ENCODE measurements around the gene EPHB1.
"Not testable (repeated sequence)": the region's sequence is repeated elsewhere in the genome, so short reads cannot be mapped to it uniquely, and the experiment has no call there.

EPHB1 gene

DNA sequence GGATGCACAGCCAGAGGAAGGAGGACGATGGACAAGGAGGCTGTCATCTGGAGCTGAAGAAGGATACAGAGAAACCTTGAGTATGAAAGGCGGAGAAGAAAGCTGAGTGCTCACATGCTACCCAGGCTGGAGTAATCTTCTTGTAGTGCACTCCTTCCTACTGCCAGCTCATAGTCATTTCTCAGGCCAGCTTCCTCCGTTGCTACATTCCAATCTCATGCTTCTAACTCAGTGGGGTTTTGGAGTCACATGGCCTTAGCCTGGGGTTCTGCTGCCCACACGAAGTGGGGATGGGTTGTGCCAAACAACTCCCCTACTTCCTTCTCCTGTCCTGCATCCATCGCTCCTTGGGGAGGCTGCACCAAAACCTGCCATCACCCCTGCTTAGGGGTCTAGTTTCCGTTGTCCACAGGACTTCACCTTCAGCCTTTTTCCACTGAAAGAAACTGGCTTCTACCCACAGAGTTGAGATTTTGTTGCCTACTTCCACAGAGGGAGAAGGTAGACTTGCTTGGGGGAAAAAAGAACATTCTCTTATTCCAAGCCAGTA lies 239.9 kb downstream of the EPHB1 start:
- no peak overlapping the region for H3K9ac ChIP-seq (ENCODE audit: low read length in 5 of 5)
- peaks cover 0 to 10% (median 5%) of the 10 kb centered on the region in 5 donors for H3K27me3 ChIP-seq (ENCODE audit: control insufficient read depth in 5 of 5, insufficient read depth in 4 of 5, low read length in 5 of 5)
- H3K36me3 ChIP-seq (ENCODE audit: control insufficient read depth in 5 of 5, insufficient read depth in 5 of 5, low read length in 5 of 5), result no peaks in the 10 kb centered on the region
- no peaks in the 10 kb centered on the region for H3K9me3 ChIP-seq (ENCODE audit: control insufficient read depth in 5 of 5, low read length in 5 of 5)
- H3K4me3 ChIP-seq (ENCODE audit: low read depth in 1 of 5, low read length in 5 of 5), result no peak overlapping the region
- no peak overlapping the region for H3K27ac ChIP-seq (ENCODE audit: low read depth, low read length)
- H3K4me1 ChIP-seq (ENCODE audit: control insufficient read depth in 5 of 5, insufficient read depth in 5 of 5, low read length in 5 of 5), result peaks cover 0 to 7% (median 0%) of the 10 kb centered on the region in 5 donors

GRCh38 chr3:135038186-135038585 lies 243.1 kb downstream of the EPHB1 start:
- Histone ChIP-seq H3K9me3 (ENCODE audit: control insufficient read depth in 5 of 5, low read length in 5 of 5) (no peaks in the 10 kb centered on the region), H3K36me3 (ENCODE audit: control insufficient read depth in 5 of 5, insufficient read depth in 5 of 5, low read length in 5 of 5) (no peaks in the 10 kb centered on the region), H3K4me1 (ENCODE audit: control insufficient read depth in 5 of 5, insufficient read depth in 5 of 5, low read length in 5 of 5) (peaks cover 0 to 7% (median 0%) of the 10 kb centered on the region in 5 donors), H3K4me3 (ENCODE audit: low read depth in 1 of 5, low read length in 5 of 5) (no peak overlapping the region), H3K27ac (ENCODE audit: low read depth, low read length) (no peak overlapping the region), H3K27me3 (ENCODE audit: control insufficient read depth in 5 of 5, insufficient read depth in 4 of 5, low read length in 5 of 5) (peaks cover 0 to 5% (median 4%) of the 10 kb centered on the region in 5 donors), H3K9ac (ENCODE audit: low read length in 5 of 5) (no peak overlapping the region)

DNA sequence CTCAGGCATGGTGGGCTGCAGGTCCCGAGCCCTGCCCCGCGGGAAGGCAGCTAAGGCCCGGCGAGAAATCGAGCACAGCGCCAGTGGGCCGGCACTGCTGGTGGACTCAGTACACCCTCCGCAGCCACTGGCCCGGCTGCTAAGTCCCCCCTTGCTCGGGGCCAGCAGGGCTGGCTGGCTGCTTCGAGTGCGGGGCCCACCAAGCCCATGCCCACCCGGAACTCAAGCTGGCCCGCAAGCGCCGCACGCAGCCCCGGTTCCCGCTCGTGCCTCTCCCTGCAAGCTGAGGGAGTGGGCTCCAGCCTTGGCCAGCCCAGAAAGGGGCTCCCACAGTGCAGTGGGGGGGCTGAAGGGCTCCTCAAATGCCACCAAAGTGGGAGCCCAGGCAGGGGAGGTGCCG lies 244.5 kb downstream of the EPHB1 start:
- H3K9me3 ChIP-seq (ENCODE audit: control insufficient read depth in 5 of 5, low read length in 5 of 5); H3K27me3 ChIP-seq (ENCODE audit: control insufficient read depth in 5 of 5, insufficient read depth in 4 of 5, low read length in 5 of 5); H3K4me3 ChIP-seq (ENCODE audit: low read depth in 1 of 5, low read length in 5 of 5); H3K36me3 ChIP-seq (ENCODE audit: control insufficient read depth in 5 of 5, insufficient read depth in 5 of 5, low read length in 5 of 5); H3K27ac ChIP-seq (ENCODE audit: low read depth, low read length); H3K9ac ChIP-seq (ENCODE audit: low read length in 5 of 5); H3K4me1 ChIP-seq (ENCODE audit: control insufficient read depth in 5 of 5, insufficient read depth in 5 of 5, low read length in 5 of 5): not testable (repeated sequence)

DNA sequence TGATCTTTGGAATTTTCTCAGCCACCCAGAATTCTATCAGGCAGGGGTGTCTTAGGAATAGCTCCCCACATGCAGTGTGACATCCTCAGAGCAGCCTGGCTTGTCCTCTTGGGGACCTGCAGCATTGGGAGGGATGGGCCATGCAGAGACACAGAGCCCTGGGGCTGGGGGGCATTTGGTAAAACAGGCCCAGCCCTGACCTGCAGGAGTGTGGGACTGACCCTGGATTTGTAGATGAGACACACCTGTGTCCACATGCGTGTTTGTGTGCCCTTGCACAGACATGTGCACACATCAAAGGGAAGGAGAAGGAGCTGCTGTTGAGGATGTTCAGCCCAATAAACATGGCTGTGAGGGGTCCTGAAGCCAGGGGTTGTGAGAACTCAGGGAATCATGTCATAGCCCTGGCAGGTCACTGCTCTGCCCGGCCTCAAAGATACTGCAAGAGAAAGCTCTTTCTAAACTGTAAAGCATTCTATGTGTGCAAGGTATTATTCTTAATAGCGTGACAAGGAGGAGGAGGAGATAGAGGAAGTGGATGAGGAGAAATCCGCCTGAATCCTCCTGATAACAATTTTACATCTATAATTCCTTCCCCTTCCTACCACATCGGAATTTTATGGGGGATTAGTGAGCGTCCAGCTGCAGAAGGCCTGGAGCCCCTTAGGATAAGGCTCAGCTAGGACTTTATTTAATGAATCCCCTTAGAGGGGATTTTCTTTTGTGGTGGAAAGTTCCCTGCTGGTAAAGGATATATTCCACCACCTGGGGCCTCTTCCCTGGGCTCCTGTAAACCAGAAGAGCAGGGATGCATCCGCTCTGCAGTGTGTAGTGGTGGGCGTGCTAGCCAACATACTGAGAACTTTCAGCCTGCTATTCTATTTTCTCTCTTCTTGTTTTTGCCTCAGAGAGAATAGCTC lies 245.5 kb downstream of the EPHB1 start:
- H3K9ac ChIP-seq (ENCODE audit: low read length in 5 of 5), result no peak overlapping the region
- peaks cover 0 to 7% (median 0%) of the 10 kb centered on the region in 5 donors for H3K4me1 ChIP-seq (ENCODE audit: control insufficient read depth in 5 of 5, insufficient read depth in 5 of 5, low read length in 5 of 5)
- no peak overlapping the region for H3K27ac ChIP-seq (ENCODE audit: low read depth, low read length)
- no peak overlapping the region for H3K4me3 ChIP-seq (ENCODE audit: low read depth in 1 of 5, low read length in 5 of 5)
- H3K27me3 ChIP-seq (ENCODE audit: control insufficient read depth in 5 of 5, insufficient read depth in 4 of 5, low read length in 5 of 5), result no peaks in the 10 kb centered on the region
- no peaks in the 10 kb centered on the region for H3K9me3 ChIP-seq (ENCODE audit: control insufficient read depth in 5 of 5, low read length in 5 of 5)
- H3K36me3 ChIP-seq (ENCODE audit: control insufficient read depth in 5 of 5, insufficient read depth in 5 of 5, low read length in 5 of 5), result no peaks in the 10 kb centered on the region

- no peak overlapping the region for H3K27ac ChIP-seq (ENCODE audit: low read depth, low read length)
- H3K9me3 ChIP-seq (ENCODE audit: control insufficient read depth in 5 of 5, low read length in 5 of 5), result no peaks in the 10 kb centered on the region
- no peak overlapping the region for H3K4me3 ChIP-seq (ENCODE audit: low read depth in 1 of 5, low read length in 5 of 5)
- H3K4me1 ChIP-seq (ENCODE audit: control insufficient read depth in 5 of 5, insufficient read depth in 5 of 5, low read length in 5 of 5), result peaks cover 0 to 7% (median 0%) of the 10 kb centered on the region in 5 donors
- H3K36me3 ChIP-seq (ENCODE audit: control insufficient read depth in 5 of 5, insufficient read depth in 5 of 5, low read length in 5 of 5), result no peaks in the 10 kb centered on the region
- no peak overlapping the region for H3K9ac ChIP-seq (ENCODE audit: low read length in 5 of 5)
- H3K27me3 ChIP-seq (ENCODE audit: control insufficient read depth in 5 of 5, insufficient read depth in 4 of 5, low read length in 5 of 5), result no peaks in the 10 kb centered on the region
Observed at GRCh38 chr3:135041601-135042000, 246.5 kb downstream of the EPHB1 start.

DNA sequence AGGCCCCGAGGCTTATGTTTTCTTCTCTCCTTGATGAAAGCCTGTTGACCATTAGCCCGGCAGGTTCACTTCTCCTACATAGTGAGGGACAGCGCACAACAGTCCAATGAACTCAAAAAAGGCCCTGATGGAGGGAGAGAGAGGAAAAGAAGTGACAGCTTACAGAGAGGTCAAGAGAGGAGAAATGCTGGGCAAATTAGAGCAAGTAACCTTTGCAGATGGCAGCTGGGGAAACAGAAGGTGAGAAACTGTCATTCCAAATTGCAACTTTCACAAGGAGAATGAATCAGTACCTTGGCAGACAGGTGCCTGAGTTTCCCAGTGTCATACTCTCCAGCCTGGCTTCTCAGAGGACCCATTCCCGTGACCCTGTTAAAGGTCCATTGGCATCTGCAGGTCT lies 252.0 kb downstream of the EPHB1 start:
- H3K9ac ChIP-seq (ENCODE audit: low read length in 5 of 5), result no peak overlapping the region
- H3K36me3 ChIP-seq (ENCODE audit: control insufficient read depth in 5 of 5, insufficient read depth in 5 of 5, low read length in 5 of 5), result no peaks in the 10 kb centered on the region
- no peaks in the 10 kb centered on the region for H3K4me1 ChIP-seq (ENCODE audit: control insufficient read depth in 5 of 5, insufficient read depth in 5 of 5, low read length in 5 of 5)
- no peak overlapping the region for H3K4me3 ChIP-seq (ENCODE audit: low read depth in 1 of 5, low read length in 5 of 5)
- H3K9me3 ChIP-seq (ENCODE audit: control insufficient read depth in 5 of 5, low read length in 5 of 5), result peaks cover 0 to 2% (median 0%) of the 10 kb centered on the region in 5 donors
- no peaks in the 10 kb centered on the region for H3K27me3 ChIP-seq (ENCODE audit: control insufficient read depth in 5 of 5, insufficient read depth in 4 of 5, low read length in 5 of 5)
- H3K27ac ChIP-seq (ENCODE audit: low read depth, low read length), result no peak overlapping the region

- Histone ChIP-seq H3K4me1 (ENCODE audit: control insufficient read depth in 5 of 5, insufficient read depth in 5 of 5, low read length in 5 of 5) (no peaks in the 10 kb centered on the region), H3K9me3 (ENCODE audit: control insufficient read depth in 5 of 5, low read length in 5 of 5) (peaks cover 0 to 2% (median 0%) of the 10 kb centered on the region in 5 donors), H3K4me3 (ENCODE audit: low read depth in 1 of 5, low read length in 5 of 5) (no peak overlapping the region), H3K27me3 (ENCODE audit: control insufficient read depth in 5 of 5, insufficient read depth in 4 of 5, low read length in 5 of 5) (no peaks in the 10 kb centered on the region), H3K9ac (ENCODE audit: low read length in 5 of 5) (no peak overlapping the region), H3K36me3 (ENCODE audit: control insufficient read depth in 5 of 5, insufficient read depth in 5 of 5, low read length in 5 of 5) (no peaks in the 10 kb centered on the region), H3K27ac (ENCODE audit: low read depth, low read length) (no peak overlapping the region)
Observed at GRCh38 chr3:135050536-135050935, 255.5 kb downstream of the EPHB1 start.

DNA sequence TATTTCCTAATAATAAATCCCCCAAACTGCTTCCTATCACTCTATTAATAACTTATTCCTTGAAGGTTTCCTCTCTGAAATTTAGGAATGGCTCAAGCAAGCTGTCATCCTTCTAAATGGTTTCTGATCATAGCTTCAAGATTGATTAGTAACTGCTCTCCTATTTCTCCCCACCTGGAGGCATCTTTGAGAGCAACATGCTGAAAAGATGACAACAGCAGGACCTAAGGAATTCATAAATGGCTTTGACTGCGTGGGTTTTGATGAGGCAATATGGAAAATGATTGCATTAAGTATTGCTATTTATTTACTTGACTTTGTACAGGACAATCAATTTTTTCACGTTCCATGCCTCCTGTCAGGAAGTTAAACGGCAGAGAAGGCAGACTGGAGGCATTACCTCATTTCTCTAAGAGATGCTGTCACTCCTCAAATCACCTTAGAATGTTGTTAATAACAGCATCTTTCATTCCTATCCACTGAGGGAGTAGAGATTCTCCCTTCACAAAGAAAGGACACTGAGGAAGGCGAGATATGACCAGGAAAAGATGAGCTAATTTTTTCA lies 256.4 kb downstream of the EPHB1 start:
- H3K4me3 ChIP-seq (ENCODE audit: low read depth in 1 of 5, low read length in 5 of 5), result no peak overlapping the region
- peaks cover 0 to 2% (median 0%) of the 10 kb centered on the region in 5 donors for H3K9me3 ChIP-seq (ENCODE audit: control insufficient read depth in 5 of 5, low read length in 5 of 5)
- no peak overlapping the region for H3K27ac ChIP-seq (ENCODE audit: low read depth, low read length)
- H3K27me3 ChIP-seq (ENCODE audit: control insufficient read depth in 5 of 5, insufficient read depth in 4 of 5, low read length in 5 of 5), result no peaks in the 10 kb centered on the region
- no peaks in the 10 kb centered on the region for H3K4me1 ChIP-seq (ENCODE audit: control insufficient read depth in 5 of 5, insufficient read depth in 5 of 5, low read length in 5 of 5)
- H3K9ac ChIP-seq (ENCODE audit: low read length in 5 of 5), result no peak overlapping the region
- H3K36me3 ChIP-seq (ENCODE audit: control insufficient read depth in 5 of 5, insufficient read depth in 5 of 5, low read length in 5 of 5), result no peaks in the 10 kb centered on the region

GRCh38 chr3:135055449-135055848 lies 260.4 kb downstream of the EPHB1 start:
- H3K4me1 ChIP-seq (ENCODE audit: control insufficient read depth in 5 of 5, insufficient read depth in 5 of 5, low read length in 5 of 5), result no peaks in the 10 kb centered on the region
- no peak overlapping the region for H3K9ac ChIP-seq (ENCODE audit: low read length in 5 of 5)
- no peak overlapping the region for H3K4me3 ChIP-seq (ENCODE audit: low read depth in 1 of 5, low read length in 5 of 5)
- no peaks in the 10 kb centered on the region for H3K27me3 ChIP-seq (ENCODE audit: control insufficient read depth in 5 of 5, insufficient read depth in 4 of 5, low read length in 5 of 5)
- no peaks in the 10 kb centered on the region for H3K36me3 ChIP-seq (ENCODE audit: control insufficient read depth in 5 of 5, insufficient read depth in 5 of 5, low read length in 5 of 5)
- H3K9me3 ChIP-seq (ENCODE audit: control insufficient read depth in 5 of 5, low read length in 5 of 5), result peaks cover 0 to 2% (median 0%) of the 10 kb centered on the region in 5 donors
- H3K27ac ChIP-seq (ENCODE audit: low read depth, low read length), result no peak overlapping the region

GRCh38 chr3:135056084-135056730 lies 261.1 kb downstream of the EPHB1 start:
- H3K4me3 ChIP-seq (ENCODE audit: low read depth in 1 of 5, low read length in 5 of 5), result no peak overlapping the region
- H3K9ac ChIP-seq (ENCODE audit: low read length in 5 of 5), result no peak overlapping the region
- H3K27me3 ChIP-seq (ENCODE audit: control insufficient read depth in 5 of 5, insufficient read depth in 4 of 5, low read length in 5 of 5), result no peaks in the 10 kb centered on the region
- no peaks in the 10 kb centered on the region for H3K9me3 ChIP-seq (ENCODE audit: control insufficient read depth in 5 of 5, low read length in 5 of 5)
- H3K36me3 ChIP-seq (ENCODE audit: control insufficient read depth in 5 of 5, insufficient read depth in 5 of 5, low read length in 5 of 5), result no peaks in the 10 kb centered on the region
- no peak overlapping the region for H3K27ac ChIP-seq (ENCODE audit: low read depth, low read length)
- H3K4me1 ChIP-seq (ENCODE audit: control insufficient read depth in 5 of 5, insufficient read depth in 5 of 5, low read length in 5 of 5), result no peaks in the 10 kb centered on the region

Data from subcutaneous abdominal adipose tissue (tissue), 5 donors.